HG03139 (cell line): ENCODE measurements around the gene AFF2.

Source experiments
- ATAC-seq: cut with Tn5 transposase; IDR thresholded peaks from one replicate; pipeline ENCODE4 v1.9.1; 2021; ENCODE audit not compliant: unreplicated experiment

Gene AFF2

DNA sequence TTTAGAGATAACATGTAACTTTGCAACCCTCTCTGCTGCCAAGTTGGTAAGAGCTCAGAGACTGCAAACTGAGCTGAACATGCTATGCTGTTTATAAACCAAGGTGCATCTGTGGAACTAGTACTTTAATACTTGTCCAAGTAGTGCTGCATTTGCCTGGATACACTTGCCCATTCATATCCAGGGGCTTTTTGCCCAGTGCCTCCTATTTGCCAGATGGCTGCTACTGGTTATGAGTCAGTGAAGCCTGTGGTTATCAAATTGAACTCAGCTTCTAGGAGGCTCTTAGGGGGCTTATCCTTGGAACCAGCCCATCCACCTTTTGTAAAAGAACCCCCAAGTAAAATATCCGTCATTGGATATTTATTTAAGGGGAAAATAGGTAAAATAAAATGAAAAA, 79.6 kb downstream of the AFF2 start:
- ATAC-seq: no peak

DNA sequence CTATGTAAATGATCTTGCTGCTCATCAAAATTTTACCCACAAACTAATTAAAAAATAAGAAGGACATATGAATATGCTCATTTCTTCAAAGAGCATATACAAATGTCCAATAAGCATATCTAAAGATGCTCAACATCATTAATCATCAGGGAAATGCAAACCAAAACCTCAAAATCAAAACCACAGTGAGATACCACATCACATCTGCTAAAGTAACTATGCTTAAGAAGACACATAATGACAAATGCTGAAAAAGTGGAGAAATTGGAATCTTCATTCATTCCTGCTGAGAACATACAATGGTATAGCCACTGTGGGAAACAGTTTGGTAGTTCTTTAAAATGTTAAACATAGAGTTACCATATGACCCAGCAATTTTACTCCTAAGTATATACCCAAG, 81.9 kb downstream of the AFF2 start:
- ATAC-seq: no peak

DNA sequence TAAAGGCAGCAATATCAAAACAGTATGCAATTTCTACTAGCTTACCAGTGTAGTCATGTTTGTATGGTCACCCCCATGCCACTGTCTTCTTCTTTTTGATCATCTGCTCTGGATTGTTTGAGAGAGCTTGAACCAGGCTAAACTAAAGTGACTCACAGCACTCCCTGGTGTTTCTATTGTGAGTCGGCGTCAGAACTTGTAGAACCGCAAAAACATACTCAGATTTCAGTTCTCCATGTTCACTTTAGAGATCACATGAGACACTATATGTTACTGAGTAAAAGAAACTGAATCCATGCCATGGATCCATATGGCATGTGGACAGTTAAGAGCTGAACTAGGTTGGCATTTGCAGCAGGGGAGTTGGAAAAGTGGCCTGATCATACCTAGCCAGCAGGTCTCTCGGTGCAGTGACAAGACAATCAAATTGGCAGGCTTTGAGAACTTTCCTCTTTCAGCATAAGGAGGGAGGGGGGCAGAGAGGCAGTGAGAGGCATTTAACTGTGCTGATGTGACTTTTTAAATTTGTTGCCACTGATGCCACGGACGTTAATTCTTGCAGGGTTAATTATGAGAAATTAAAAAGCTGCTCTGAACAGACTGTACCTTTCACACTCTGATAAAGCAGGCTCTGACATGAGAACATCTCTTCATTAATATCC, 88.4 kb downstream of the AFF2 start:
- no peak for ATAC-seq

DNA sequence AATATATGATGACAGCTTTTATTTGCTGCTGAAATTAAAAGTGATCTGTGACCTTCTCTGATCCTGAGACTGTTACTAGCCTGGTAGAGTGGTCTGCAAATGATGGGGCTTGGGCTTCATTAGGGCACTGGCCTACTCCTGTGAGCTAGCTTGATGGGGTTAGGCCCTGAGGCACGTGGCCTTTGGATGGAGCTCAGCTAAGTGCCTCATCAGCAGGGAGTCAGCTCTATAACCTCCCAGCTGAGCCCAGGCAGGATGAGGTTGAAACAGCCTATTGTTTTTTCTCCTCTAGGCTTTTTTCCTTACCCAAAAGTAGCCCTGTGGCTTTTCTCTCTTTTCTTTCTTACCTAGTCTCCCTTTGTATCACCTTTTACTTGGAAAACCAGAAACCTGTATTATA, 92.2 kb downstream of the AFF2 start:
- no peak for ATAC-seq

DNA sequence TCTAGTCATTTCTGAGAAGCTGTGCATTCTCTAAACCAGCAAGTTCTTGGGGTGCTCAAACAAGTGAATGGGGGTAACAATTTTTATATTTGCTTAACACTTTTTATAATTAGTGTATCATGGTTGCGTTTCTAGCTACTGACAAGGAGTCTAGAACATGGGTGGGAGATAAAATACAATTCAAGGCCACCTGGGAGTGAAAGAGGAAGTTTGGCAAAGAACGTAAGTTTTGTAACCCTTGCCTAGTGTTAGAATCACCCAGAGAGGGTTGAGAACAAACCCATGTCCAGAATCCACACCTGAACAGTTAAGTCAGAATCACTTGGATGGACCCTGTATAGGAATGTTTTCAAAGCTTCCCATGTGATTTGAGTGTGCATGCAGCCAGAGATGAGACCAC, 92.7 kb downstream of the AFF2 start:
- ATAC-seq: no peak

DNA sequence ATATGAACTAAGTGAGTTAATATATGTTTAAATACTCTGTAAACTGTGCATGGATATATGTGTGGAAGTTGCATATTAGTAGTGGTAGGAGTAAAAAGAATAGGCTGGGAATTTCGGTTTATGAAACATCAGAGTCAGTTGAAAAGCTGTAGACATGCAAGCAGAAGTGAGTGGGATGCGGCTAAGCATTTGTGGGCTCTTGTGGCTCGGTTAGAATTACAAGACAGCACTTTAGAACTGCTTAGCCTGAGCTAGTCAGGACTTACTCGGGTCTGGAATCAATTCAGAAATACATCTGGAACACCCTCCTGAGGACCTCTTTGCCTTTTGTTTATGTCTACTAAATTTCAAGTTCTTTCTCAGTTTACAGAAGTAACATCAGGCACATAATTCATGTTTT, 93.6 kb downstream of the AFF2 start:
- ATAC-seq: no peak

DNA sequence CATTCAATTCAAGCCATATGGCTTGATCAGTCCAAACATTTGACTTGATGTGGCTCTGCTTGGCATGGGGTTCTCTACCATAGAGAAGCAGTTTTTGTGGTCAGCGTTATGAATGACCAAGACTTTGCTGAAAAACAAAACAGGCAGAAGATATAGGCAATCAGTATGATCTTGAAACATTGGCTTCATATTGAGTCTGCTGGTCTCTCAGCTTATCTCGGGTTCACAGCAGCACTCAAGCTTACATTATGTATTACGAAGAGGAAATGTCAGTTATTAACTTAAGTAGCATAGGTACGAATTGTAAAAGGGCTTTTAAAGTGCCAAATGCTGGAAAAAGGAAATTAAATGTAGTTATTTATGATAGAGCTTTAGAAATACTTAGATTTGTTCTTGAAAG, 99.0 kb downstream of the AFF2 start:
- no peak for ATAC-seq

DNA sequence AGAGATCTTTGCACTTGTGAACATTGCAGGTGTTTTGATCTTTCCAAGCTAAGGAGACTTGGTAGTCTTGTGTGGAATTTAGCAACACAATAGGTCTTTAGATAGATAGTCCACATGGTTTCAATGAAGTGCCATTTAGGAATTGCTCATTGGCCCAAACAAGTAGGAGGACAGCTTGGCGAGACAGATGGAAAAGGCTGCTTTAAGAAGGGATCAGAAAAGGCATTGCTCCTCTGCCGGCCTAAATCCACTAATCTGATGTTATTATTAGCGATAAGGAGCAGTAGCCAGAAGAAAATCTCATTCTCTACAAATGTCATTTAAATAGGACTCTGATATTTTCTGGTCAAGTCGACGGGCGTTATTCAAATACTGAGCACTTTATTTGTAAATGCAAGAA, 99.7 kb downstream of the AFF2 start:
- no peak for ATAC-seq

DNA sequence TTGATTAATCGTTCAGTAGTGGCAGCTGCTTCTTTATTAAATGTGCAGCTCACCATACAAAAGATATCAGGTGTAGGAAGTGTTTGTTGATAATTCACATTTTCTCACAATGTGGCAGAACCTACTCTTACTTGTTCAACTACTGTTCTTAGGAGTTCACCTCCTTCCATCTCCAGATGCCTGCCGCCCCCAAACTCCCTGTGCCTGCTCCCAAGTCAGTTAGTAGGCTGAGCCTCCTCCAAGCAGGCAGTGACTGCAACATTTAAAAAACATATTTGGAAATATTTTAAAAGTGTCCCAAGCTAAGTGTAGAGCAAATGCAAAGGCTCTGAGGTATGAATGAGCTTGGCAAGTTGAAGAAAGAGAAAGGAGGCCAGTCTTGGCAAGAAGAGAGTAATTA, 100.2 kb downstream of the AFF2 start:
- ATAC-seq: no peak

DNA sequence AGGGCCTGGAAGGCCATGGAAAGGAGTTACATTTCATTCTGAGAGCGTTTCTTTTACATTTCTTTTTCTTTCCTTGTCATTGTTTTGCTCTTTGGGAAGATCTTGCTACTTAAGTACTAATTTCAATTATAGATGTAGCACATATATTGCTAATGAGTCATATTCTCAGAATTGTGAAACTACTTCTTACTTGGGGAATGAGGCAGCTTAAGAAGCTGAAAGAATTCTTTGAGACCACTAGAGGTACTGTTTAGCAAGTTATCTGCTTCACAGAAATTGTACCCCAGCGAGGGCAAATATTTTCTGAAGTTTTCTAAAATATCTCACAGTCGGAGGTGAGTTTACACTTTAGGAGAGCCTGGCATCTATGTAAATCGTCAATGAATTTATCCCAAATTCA, 100.6 kb downstream of the AFF2 start:
- no peak for ATAC-seq

DNA sequence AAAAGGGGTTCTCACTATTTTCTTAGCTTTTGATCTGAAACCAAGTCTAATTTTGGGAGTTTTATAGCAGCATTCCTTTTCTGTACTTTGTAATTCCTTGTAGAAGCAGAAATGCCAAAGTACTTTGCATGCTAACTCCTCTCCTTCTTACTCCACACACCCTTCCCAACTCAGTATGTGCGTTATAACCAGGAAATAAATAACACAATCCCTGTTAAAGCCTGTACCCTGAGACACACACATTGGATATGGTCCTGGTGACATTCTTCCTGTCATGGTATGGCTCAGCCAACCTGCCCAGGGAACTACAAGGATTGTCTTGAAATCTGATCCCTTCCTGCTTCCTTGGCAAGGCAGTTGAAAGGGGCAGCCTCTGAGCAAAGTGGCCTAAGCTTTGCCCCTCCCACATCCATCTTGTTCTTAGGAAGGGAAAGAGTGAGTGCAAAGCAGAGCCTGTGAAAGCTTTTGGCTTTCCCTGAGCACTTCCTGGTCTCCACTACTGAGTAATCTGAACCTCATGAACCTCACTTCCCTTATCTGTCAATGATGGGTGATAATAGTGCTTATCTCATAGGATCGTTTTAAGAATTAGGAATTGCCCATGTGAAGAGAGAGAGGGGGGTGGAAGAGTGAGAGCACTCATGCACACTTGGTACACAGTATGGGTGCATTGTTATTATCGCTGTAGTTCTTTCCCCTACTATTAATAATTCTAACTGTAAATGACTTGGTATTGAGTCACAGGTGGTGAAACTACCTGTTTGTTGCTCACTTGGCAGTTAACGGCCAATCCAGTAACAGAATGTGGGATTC, 109.3 kb downstream of the AFF2 start:
- ATAC-seq: peak; percentile 73

DNA sequence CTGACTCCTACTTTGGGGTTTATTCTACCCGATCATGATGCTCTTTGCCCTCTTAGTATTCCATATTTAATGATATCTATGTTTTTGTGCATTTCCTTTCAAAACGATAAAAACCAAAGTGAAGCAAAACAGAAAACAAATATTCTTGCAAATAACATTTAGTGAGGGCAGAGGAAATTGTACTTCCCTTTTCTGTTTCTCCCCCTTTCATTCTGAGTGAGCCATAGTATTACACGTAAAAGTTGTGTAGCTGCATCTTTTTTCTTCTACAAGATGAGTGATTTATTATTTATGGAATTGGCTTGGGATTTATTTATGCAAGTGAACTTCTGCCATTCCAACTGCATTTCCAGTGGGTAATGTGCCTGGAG, 109.9 kb downstream of the AFF2 start:
- ATAC-seq: peak; percentile 49

DNA sequence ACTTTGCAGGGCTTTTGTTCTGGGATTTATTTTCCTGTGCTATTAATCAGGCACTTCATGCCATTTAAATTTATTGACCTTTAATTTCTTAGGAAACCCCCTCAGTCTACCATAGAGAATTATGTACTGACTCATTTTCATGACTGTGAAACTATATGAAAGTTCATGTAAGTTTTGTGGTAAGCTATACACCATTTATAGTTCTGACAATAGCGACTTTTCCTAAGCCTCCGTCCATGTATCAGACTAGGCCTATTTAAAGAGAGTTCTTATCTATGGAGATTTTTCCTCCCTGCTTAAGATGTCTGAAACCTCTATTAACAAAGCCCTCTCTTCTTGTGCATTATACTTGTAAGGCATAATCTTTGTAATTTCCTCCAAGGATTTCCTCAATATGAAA, 111.6 kb downstream of the AFF2 start:
- no peak for ATAC-seq

DNA sequence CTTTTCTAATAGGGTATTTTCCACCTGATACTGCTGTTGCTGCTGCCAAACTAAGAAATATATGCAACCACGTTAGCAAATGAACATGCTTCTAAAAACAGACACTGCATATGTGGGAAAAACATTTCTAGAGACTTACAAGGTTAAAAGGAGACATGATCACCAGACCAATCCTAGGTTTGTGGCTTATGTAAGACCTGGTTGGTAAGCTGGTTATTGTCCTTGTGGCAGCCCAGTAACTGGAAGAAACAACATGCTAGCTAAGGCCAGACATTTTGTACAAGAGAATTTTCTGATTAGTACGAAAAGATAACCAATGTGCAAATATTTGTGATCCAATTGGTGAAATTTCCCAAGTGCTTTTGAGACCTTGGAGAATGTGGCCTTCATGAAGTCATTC, 112.0 kb downstream of the AFF2 start:
- ATAC-seq: no peak

DNA sequence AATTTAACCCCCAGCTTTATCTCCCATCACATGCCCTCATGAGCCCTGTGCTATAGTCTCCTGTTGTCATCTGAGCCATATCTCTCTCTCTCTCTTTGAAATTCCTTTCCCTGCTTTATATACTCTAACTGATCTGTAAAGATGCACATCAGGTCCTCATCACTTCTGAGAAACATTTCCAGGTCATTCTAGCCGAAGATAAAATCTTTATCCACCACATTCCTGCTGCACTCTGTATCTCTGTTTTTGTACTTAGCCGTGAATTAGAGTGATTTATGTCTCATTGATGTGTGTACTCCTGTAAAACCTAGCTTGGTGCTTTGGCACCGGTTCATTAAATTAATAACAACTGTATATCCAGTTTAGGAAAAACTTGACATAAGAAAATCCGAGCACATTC, 113.2 kb downstream of the AFF2 start:
- ATAC-seq: no peak

DNA sequence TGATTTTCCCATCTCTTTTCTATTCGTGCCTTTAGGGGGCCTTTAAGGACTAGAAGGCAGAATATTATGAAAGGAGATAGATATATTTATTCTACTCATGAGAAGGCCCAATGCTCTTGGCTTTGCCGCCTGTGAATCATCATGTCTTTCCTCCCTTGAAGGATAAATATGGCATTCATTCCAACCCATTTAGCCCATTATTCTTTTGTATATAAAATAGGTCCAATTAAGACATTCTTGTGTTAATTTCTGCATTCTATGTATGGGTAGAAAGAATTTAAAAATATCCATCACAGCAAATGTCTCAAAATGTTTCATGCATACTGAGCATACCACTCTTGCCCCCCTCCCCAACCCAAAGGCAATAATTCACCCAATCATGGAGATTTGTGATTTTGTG, 115.1 kb downstream of the AFF2 start:
- ATAC-seq: no peak

DNA sequence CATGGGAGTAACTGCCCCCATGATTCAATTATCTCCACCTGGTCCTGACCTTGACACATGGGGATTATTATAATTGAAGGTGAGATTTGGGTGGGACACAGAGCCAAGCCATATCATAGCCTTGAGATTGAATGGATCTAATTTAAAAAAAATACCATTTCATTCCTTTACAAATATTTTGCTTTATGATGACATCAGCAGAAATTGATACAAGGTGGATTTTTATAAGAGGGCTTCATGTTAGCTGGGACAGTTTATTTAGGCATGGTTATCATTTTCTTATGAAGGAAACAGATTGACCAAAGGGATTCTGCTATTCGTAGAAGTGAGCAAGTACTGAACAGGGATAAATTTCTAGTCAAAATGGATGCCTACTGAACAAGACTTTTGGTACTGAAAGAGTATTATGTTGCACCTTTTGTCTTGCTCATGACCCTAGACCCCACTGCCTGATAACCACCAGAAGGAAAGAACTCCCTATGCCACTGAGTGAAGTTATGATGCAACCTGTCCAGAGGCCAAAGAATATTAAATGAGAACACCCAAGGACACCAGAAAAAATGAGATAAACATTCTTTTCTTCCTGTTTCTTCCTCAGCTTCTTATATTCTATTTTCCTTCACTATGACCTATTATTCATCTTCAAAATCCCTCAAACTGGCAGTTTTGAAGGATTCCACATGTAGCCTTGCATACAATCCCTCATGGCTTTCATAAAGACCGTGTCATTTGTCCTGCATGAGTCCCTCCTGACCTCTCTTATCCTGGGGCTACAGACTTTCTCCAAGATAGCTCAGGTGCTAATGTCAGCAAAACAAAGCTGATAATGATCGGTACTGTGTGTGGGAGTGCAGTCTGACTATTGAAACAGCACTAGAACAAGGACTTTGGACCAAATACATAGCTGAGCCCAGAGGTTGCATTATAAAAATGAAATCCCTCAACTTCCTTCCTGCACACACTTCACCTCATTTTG, 118.3 kb downstream of the AFF2 start:
- ATAC-seq: no peak

DNA sequence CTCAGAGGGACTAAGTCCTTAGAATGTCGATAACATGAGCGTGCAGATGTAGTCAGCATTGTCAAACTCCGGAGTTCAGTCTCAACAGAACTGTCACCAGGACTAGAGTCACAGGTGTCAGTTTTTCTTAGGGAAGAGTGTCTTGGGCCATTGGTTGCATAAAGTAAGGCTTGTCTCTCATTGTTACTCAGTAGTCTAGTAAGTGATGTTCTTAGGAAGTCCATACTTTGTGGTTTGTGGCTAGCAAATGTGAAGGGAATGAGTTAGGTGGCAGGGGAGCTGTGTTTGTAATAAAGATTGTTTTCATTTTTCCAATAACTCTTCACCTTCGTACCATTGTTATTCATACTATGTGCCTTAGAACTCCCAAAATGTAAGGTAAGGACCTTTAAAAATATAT, 119.6 kb downstream of the AFF2 start:
- no peak for ATAC-seq

DNA sequence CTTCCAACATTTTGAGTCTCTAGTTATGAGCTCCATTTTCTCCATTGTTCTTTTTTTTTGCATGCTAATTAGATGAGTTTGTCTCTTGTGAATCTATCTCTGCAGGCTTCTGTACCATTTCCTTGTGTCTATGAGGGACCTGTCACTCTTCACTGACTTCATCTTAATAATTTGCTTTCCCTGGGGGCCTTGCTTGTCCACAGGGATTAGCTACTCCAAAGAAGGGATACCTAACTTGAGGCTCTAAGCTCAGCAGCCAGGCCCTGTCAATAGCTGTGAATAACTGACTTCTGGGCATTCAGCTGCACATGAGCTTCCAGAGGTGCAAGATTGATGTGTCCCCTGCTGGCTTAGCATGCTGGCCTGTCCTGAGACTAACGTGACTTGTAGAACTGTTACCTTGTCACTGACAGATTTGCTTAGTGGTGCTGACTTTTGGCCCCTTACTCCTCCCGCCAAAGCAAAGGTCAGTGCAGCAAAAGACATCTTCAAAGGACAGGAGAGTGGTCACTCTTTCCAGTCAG, 124.6 kb downstream of the AFF2 start:
- ATAC-seq: no peak

DNA sequence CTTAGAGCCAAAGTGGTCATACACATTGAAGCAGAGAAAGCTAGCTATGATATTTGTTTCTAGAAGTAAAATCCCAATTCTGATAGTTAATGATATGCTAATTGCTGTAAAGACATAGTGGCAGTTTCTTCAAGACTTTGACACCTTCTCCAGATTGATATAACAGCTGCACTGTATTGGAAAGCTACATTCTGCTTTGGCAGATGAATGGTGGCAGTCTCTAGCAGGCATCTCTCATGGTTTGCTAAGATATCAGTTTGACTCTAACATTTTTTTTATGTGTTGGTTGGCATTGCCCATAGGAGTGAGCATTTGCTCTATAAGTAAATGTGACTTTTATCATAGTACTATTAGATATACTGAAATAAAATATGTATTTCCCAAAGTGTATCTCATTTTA, 128.2 kb downstream of the AFF2 start:
- ATAC-seq: no peak

DNA sequence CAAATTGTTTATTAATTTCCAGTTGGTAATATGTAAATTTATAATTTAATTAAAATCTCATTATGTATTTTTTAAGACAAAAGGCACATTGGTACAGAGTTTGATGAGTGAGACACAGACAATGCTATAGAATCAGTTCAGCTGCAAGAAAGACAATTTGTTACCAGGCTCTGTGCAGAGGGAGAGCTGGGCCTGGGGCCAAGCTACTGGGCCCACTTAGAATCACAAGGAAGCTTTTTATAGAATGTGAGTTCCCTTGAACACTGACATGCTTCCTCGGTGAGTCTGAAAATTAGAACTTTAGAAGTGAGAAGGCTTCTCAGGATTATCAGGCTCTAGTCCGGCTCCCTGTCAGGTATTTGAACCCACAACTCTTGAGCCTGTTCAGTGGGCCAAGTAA, 129.0 kb downstream of the AFF2 start:
- no peak for ATAC-seq

DNA sequence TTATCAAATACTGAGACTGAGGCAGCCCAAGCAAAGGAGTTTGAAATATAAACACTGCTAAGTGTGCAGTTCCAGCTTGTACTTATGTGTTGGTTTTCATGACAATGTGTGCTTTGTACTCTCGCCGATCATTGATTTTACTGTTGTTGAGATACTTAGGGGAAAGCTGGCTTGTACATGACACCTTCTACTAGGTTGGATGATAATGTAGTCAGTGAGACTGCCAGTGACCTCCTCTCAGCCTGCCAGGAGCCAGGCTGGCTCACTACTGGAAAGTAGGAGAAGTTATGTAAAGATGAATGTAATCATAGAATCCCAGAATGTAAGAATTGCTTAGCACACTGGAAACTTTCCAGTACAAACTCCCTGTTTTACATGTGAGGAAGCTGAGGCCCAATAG, 132.0 kb downstream of the AFF2 start:
- ATAC-seq: no peak
